IPS DF 6.9 (cell line): Measurements from ENCODE around the gene DDC.
"Not testable (repeated sequence)": the region's sequence is repeated elsewhere in the genome, so short reads cannot be mapped to it uniquely, and the experiment has no call there.

Experiments
- DNase-seq: peaks from one replicate; pipeline ENCODE4 v3.0.0-alpha.2; 2013; ENCODE audit warnings: low read depth, low spot score
- H3K27ac ChIP-seq: one replicate; pipeline ENCODE4 v1.5.1; 2013; ENCODE audit warnings: low read length, control low read depth
- H3K27me3 ChIP-seq: 2 replicates; pipeline ENCODE4 v1.6.1; 2013; ENCODE audit warnings: mild to moderate bottlenecking, low read length; ENCODE audit not compliant: control insufficient read depth, insufficient read depth
- H3K36me3 ChIP-seq: 2 replicates; pipeline ENCODE4 v1.6.1; 2013; ENCODE audit warnings: low read length; ENCODE audit not compliant: control insufficient read depth, insufficient read depth
- H3K4me1 ChIP-seq: 2 replicates; pipeline ENCODE4 v1.6.1; 2013; ENCODE audit warnings: low read length; ENCODE audit not compliant: control insufficient read depth, insufficient read depth
- H3K4me3 ChIP-seq: 2 replicates; pipeline ENCODE4 v1.5.1; 2013; ENCODE audit warnings: mild to moderate bottlenecking, low read length
- H3K9me3 ChIP-seq: 2 replicates; pipeline ENCODE4 v1.6.1; 2013; ENCODE audit warnings: low read length, inconsistent platforms; ENCODE audit not compliant: control insufficient read depth, insufficient read depth
- WGBS: extraction: QIAGEN DNeasy Blood & Tissue Kit; methylation state at CpG from one replicate; pipeline ENCODE4 v1.1.7; 2013; ENCODE audit warnings: mixed read lengths, missing lambda C conversion rate; ENCODE audit not compliant: insufficient read length, insufficient coverage; 5-methylcytosine and 5-hydroxymethylcytosine counted together

DDC gene

DNA sequence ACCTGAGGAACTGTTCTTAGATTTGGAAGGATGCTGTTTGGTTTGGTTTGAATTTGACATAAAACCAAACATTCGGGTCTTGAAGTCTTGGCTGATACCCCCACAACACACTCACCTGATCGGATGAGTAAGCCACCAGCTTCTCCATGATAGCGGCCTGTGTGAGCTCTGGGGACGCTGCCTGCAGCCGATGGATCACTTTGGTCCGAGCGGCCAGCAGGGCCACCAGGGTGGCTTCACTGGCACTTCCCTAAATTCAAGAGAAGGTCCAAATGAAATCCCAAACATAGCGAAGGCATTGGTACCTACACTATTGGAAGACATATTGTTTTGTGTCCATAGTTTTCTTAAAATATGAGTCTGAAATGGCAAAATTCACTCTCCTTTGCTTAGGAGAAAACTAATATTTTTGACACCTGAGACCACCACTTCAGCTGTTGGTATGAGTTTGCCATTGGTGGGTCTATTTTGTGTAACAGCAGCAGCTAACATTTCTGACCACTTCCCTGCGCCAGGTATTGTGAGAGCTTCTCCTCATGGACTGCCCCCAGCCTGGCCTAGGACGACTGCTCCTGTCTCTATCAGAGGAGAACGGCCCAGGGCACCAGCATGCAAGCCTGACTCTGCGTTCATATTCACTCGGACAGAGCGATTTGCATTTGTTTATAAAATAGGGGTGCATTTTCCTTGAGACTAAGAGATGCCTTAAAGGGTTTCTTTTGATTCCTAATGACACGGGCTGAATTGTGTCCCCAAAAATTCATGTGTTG lies 35.9 kb downstream of the DDC start:
- no peaks in the 10 kb centered on the region for H3K9me3 ChIP-seq
- no peak for DNase-seq
- WGBS: no CpG with 5 or more reads among the region's 15 CpGs
- no peaks in the 10 kb centered on the region for H3K27me3 ChIP-seq
- H3K27ac ChIP-seq: no peak overlapping the region
- H3K36me3 ChIP-seq: no peaks in the 10 kb centered on the region
- H3K4me1 ChIP-seq: peaks cover 4% of the 10 kb centered on the region
- H3K4me3 ChIP-seq: no peak overlapping the region

DNA sequence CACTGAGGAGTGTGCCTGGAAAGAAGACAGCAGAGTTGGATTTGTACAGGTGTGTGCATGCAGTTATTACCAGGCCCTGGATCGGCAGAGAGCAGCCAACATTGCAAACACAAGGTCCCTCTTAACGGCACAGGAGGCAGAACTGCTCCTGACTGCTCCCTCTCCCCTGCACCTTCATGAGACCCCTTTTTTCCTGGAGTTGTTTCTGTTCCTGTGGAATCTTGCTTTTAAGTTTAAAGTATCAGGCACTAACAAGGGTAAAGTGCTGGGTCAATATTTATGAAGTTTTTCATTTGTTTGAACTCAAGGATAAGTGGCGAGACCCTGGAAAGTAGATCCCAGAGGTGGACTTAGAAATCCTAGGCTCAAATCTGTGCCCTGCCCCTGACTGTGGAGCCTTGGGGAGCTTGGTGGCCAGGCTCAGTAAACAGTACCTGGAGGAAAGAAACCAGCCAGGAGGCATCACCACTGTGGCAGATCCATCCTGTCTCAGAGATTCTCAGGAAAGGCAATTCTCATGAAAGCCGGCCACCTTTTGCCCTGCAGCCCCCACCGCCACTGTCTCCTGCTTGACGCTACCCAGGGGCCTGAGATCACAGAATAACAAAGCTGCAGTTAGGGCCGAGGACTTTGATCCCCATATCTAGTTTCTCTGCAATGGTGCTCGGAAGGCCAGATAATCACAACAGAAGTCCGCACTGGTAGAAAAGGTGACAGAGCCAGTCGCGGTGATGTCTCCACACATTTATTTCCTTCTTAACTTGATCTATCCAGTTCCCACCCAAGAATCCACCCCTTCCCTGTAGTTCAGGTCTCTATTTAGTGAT lies 36.7 kb downstream of the DDC start:
- H3K36me3 ChIP-seq: no peaks in the 10 kb centered on the region
- no peaks in the 10 kb centered on the region for H3K9me3 ChIP-seq
- no peak overlapping the region for H3K27ac ChIP-seq
- DNase-seq: no peak
- H3K4me1 ChIP-seq: peaks cover 4% of the 10 kb centered on the region
- no CpG with 5 or more reads among the region's 11 CpGs for WGBS
- H3K4me3 ChIP-seq: no peak overlapping the region
- H3K27me3 ChIP-seq: no peaks in the 10 kb centered on the region

DNA sequence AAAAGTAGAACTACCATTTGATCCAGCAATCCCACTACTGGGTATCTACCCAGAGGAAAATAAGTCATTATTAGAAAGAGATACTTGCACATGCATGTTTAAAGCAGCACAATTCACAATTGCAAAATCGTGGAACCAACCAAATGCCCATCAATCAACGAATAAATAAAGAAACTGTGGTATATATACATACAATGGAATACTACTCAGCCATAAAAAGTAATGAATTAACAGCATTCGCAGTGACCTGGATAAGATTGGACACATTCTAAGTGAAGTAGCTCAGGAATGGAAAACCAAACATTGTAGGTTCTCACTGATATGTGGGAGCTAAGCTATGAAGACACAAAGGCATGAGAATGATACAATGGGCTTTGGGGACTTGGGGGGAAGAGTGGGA lies 45.9 kb downstream of the DDC start:
- not testable (repeated sequence) for H3K9me3 ChIP-seq, H3K4me3 ChIP-seq, DNase-seq, H3K36me3 ChIP-seq, H3K4me1 ChIP-seq, H3K27ac ChIP-seq, H3K27me3 ChIP-seq
- WGBS: no CpG with 5 or more reads among the region's 3 CpGs

DNA sequence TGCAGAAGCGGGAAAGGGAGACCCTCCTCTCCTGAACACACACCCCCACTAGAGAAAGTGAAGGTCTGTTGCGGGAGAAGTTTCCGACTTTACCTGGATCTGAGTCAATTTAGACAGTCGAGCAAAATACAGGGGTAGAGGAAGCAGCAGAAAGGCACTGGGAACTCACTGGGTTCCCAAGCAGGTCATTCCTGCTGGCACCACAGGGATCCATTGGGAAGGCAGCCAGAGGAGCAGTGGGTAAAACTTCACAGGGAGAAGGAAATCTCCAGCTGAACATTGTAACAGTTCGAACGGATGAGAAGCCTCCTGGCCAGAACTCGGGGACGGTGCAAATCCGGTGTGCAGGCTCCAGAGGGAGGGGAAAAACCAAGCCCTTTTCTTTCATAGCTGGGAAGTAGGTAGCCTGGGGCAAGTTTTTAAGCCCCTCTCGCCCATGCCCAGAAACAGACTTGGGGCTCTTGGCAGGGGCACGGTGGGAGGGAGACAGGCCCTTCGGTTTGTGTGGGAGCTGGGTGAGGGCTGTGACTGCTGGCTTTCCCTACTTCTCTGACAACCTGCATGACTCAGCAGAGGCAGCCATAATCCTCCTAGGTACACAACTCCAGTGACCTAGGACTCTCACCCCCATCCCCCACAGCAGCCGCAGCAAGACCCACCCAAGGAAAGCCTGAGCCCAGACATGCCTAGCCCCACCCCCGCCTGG lies 51.9 kb downstream of the DDC start:
- WGBS: no CpG with 5 or more reads among the region's 14 CpGs
- H3K4me3 ChIP-seq: no peak overlapping the region
- DNase-seq: no peak
- H3K36me3 ChIP-seq: no peaks in the 10 kb centered on the region
- H3K4me1 ChIP-seq: no peaks in the 10 kb centered on the region
- H3K27ac ChIP-seq: no peak overlapping the region
- H3K9me3 ChIP-seq: no peaks in the 10 kb centered on the region
- H3K27me3 ChIP-seq: no peaks in the 10 kb centered on the region

DNA sequence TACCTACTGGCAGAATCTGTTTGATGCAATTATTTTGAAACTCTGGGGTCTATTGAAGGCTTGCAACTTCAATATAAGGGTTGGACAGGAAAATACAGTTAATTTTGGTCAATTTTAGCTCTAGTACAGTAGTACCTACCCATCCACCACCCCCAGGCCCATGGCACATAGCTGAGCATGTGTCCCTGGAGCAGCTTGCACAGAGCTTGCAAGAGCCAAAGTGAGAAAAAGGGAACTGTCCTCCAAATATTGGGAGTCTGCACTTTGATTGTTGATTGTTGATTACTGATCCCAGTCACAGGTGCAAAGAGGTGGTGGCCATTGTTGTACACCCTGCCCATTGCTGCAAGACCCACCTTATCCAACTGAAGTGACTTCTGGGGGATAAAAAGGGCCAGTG lies 52.8 kb downstream of the DDC start:
- Histone ChIP-seq H3K9me3 (no peaks in the 10 kb centered on the region), H3K27ac (no peak overlapping the region), H3K27me3 (no peaks in the 10 kb centered on the region), H3K4me3 (no peak overlapping the region), H3K36me3 (no peaks in the 10 kb centered on the region), H3K4me1 (no peaks in the 10 kb centered on the region)
- DNase-seq: no peak

DNA sequence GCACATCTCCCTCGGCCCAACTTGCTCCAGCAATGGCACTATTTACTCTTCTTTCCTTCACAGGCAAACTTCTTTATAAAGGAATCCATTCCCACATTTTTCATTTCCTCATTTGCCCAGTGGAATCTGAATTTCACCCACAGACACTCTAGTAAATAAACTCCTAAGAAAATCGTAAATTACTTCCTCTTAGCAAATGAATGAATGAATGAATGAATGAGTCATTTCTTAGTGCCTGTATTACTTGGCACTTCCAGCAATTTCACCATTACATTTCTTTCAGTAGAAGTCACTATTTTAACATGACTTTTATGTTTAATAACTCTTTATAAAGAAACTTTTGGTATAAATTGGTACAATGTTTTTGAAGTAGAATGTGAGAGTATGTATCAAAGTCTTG lies 55.7 kb downstream of the DDC start:
- Histone ChIP-seq H3K4me3 (no peak overlapping the region), H3K36me3 (no peaks in the 10 kb centered on the region), H3K27me3 (no peaks in the 10 kb centered on the region), H3K4me1 (no peaks in the 10 kb centered on the region), H3K9me3 (no peaks in the 10 kb centered on the region), H3K27ac (no peak overlapping the region)
- no peak for DNase-seq
- WGBS: no CpG with 5 or more reads among the region's 2 CpGs

DNA sequence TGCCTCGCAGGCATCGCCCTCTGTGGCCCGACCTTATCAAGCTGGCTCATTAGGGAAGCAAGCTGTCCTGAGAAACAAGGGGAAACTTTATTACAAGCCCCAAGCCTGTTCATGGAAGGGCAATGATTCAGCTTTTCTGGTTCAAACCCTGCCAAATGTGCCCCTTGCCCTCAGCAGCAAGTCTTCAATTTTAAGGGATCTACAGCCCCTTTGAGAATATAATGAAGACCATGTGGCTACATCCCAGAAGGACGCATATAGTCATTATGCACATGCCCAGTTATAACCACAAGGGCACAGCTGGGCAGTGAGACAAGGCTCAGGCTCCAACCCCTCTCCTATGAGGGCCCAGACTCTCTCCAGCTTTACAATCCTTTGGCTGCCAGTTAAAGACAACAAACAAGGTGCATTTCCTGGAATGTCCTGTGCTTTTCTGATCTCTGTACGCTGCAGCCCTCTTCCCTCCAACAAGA lies 56.7 kb downstream of the DDC start:
- no peaks in the 10 kb centered on the region for H3K36me3 ChIP-seq
- no peak for DNase-seq
- no peaks in the 10 kb centered on the region for H3K27me3 ChIP-seq
- no CpG with 5 or more reads among the region's 5 CpGs for WGBS
- H3K27ac ChIP-seq: no peak overlapping the region
- H3K9me3 ChIP-seq: no peaks in the 10 kb centered on the region
- no peak overlapping the region for H3K4me3 ChIP-seq
- no peaks in the 10 kb centered on the region for H3K4me1 ChIP-seq

DNA sequence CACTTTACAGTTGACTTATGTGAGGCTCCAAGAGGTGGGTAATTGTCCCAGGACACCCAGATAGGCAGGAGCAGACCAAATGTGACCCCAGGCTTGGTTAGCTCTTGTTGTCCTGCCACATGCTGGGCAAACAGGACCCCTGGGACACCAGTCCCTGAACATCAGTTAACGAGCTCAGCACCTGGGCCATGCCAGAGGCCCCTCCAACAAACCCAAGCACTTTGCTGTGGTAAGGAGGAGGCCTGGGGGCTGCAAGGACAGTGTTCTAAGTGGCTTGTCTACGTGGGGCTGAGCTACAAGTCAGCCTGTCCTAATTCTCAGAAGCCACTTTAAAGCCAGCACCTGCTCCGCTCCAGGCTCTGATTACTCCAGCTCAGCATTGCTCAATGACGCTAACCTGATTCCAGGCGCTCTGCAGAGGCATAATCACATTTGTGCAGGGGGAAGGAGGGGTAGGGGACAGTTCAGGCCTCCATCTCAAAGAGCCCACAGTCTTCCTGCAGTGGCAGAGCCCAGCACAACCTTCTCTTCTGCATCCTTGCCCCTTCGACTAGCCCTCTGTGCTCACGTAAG lies 57.2 kb downstream of the DDC start:
- Histone ChIP-seq H3K4me1 (no peaks in the 10 kb centered on the region), H3K27ac (no peak overlapping the region), H3K4me3 (no peak overlapping the region), H3K36me3 (no peaks in the 10 kb centered on the region), H3K27me3 (no peaks in the 10 kb centered on the region), H3K9me3 (no peaks in the 10 kb centered on the region)
- DNase-seq: no peak
- WGBS: no CpG with 5 or more reads among the region's 7 CpGs

DNA sequence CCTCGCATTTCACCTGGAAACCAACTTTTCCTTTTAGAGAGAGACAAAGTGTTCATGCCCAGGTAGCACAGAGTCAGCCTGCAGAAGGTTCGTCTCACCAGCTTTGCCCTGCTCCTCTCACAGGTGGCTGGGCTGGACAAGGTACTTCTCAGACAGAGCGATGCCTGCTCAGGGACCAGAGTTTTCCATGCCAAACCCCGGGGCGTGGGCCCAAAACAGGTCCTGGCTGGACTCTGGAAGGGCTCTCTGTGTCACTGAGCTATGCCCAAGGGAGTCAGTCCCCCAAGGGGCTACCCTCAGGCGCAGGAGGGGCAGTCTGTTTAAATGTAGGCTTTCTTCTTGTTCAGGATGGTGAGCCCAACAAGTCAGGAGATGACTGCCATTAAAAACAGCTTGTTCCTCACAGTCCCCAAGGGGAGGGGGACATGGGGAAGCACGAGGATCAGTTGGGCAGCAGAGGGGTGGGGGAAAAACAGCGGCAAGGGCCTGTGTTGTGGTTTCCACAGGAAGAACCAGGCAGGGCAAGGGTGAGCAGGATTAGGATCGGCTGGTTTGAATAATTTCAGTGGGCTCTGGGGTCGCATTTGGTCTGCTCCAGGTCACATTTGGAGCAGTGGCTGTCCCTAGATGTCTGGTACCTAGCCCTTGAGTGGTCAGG lies 59.5 kb downstream of the DDC start:
- Histone ChIP-seq H3K4me3 (no peak overlapping the region), H3K9me3 (no peaks in the 10 kb centered on the region), H3K4me1 (no peaks in the 10 kb centered on the region), H3K27ac (no peak overlapping the region), H3K36me3 (no peaks in the 10 kb centered on the region), H3K27me3 (no peaks in the 10 kb centered on the region)
- DNase-seq: no peak
- WGBS: no CpG with 5 or more reads among the region's 10 CpGs
